Colon (tissue), 2 donors: ENCODE results near the gene PARD3.
"Not testable (repeated sequence)": the region's sequence is repeated elsewhere in the genome, so short reads cannot be mapped to it uniquely, and the experiment has no call there.

ENCODE experiments used
- FAIRE-seq: peaks from 2 replicates; lab custom pipeline; 2012; peaks lifted over from hg19 to GRCh38; lab: Jason Lieb, UNC
- donor health status: control.
- donor health status: control.

PARD3 gene

GRCh38 chr10:34711500-34711899, 103.6 kb downstream of the PARD3 start:
- FAIRE-seq, result no peak

GRCh38 chr10:34710391-34710751, 104.7 kb downstream of the PARD3 start:
- no peak for FAIRE-seq

- FAIRE-seq, result no peak
Observed at GRCh38 chr10:34709637-34710390, 105.3 kb downstream of the PARD3 start.

- no peak for FAIRE-seq
Observed at GRCh38 chr10:34707656-34708055, 107.4 kb downstream of the PARD3 start.

GRCh38 chr10:34706992-34707391, 108.1 kb downstream of the PARD3 start:
- FAIRE-seq, result not testable (repeated sequence)

GRCh38 chr10:34706147-34706546, 108.9 kb downstream of the PARD3 start:
- FAIRE-seq, result no peak

- FAIRE-seq, result no peak
Observed at GRCh38 chr10:34705563-34705962, 109.5 kb downstream of the PARD3 start.

- FAIRE-seq, result no peak
Observed at GRCh38 chr10:34704526-34705184, 110.4 kb downstream of the PARD3 start.

- no peak for FAIRE-seq
Observed at GRCh38 chr10:34702982-34703381, 112.1 kb downstream of the PARD3 start.

- no peak for FAIRE-seq
Observed at GRCh38 chr10:34702093-34702937, 112.8 kb downstream of the PARD3 start.

- FAIRE-seq, result no peak
Observed at GRCh38 chr10:34701194-34701593, 113.9 kb downstream of the PARD3 start.

GRCh38 chr10:34700752-34701151, 114.3 kb downstream of the PARD3 start:
- FAIRE-seq, result not testable (repeated sequence)

- FAIRE-seq, result no peak
Observed at GRCh38 chr10:34699904-34700517, 115.1 kb downstream of the PARD3 start.

- FAIRE-seq, result no peak
Observed at GRCh38 chr10:34698979-34699378, 116.1 kb downstream of the PARD3 start.

- FAIRE-seq, result no peak
Observed at GRCh38 chr10:34698248-34698831, 116.8 kb downstream of the PARD3 start.

- FAIRE-seq, result no peak
Observed at GRCh38 chr10:34697351-34698247, 117.5 kb downstream of the PARD3 start.

GRCh38 chr10:34696423-34696822, 118.7 kb downstream of the PARD3 start:
- no peak for FAIRE-seq

GRCh38 chr10:34690383-34691049, 124.6 kb downstream of the PARD3 start:
- FAIRE-seq, result no peak

- FAIRE-seq, result no peak
Observed at GRCh38 chr10:34689053-34689452, 126.0 kb downstream of the PARD3 start.

GRCh38 chr10:34687434-34688210, 127.5 kb downstream of the PARD3 start:
- FAIRE-seq, result no peak
